Measurements from ENCODE around the gene MT4.
"Not testable (repeated sequence)": the region's sequence is repeated elsewhere in the genome, so short reads cannot be mapped to it uniquely, and the experiment has no call there.

MT4 gene

DNA sequence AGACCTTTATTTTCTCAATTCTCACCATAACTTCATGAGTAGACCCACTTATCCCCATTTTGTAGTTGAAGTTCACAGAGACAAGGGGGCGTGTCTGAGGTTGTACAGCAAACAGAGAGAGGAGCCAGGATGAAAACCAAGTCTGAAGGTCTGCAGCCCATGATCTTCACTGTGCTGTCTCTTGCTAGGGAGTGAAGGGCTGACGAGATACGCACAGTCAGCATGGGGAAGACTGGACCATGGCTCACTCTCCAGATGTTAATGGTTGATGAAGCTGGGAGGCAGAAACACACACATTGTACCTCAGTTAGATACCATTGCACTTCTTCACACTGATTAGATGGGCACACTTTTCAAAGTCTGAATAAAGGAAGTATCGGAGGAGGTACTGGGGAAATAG, 5.8 kb upstream of the MT4 start:
- no peak for DNase-seq

GRCh38 chr16:56560447-56560846, 4.4 kb upstream of the MT4 start:
- DNase-seq, result no peak

- DNase-seq, result no peak
These were observed 3.7 kb upstream of the MT4 start for GRCh38 chr16:56561126-56561525.

GRCh38 chr16:56569971-56570370, 5.1 kb downstream of the MT4 start:
- DNase-seq, result no peak

DNA sequence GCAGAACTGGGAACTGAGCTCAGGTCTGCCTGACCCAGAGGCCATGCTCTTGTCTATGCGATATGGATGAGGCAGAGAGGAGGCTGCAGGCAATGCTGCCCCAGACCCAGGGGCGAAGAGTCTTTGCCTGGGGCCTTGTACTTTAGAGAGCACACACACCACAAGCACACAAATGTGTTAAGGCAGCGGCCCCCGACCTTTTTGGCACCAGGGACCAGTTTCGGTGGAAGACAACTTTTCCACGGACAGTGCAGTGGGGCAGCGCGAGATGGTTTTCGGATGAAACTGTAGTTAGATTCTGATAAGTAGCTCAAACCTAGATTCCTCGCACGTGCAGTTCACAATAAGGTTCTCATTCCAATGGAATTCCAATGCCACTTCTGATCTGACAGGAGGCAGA, 6.7 kb downstream of the MT4 start:
- DNase-seq, result no peak

DNA sequence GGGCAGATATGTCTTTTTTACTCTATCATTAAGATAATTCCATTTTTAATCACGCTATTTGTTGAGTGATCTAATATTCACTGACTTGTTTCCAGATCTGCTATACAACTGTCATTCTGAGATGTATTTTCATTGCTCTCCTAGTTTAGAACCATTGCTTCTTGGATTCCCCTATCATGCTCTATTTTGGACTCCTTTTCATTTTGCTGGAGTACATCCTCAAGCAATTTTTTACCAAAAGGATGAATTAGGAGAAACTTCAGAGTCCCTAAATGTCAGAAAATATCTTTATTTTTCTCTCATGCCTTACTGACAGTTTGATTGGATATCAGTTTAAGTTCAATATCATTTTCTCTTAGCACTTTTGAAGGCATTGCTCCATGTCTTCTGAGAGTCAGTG, 9.8 kb downstream of the MT4 start:
- no peak for DNase-seq

DNA sequence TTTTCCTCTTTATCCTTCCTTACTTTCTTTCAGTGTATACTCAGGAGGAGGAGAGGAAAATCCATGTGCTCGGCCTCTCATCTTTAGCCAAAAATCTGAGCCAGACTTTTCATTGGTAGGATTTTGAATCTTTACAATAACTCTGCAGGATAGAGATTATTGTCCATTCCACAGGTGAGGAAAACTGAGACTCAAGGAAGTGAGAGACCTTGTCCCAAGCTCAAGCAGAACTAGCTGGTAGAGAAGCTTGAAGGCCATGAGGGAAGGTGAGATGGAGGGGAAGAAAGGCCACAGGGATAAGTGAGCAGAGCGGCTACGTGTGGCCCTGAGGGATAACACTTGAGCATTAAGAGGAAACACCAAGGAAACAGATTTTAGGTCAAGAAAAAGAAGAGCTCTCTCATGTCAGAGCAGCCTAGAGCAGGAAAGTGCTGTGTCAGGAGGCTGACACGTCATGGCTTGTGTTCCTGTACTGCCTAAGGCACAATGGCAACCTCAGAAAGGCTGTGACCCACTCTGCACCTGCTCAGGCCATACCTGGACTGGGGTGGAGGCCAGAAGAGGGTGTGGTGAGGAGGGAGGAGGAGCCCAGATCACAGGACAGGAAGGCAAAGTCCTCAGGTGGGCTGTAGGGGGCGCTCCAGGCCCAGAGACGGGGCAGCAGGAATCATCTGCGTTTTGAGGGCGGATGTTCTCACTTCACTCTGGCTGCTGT, 11.9 kb downstream of the MT4 start:
- no peak for DNase-seq

- no peak for DNase-seq
These were observed 12.4 kb downstream of the MT4 start for GRCh38 chr16:56577300-56577625.

- no peak for DNase-seq
These were observed 15.6 kb downstream of the MT4 start for GRCh38 chr16:56580391-56581048.

GRCh38 chr16:56582911-56583310, 18.0 kb downstream of the MT4 start:
- not testable (repeated sequence) for DNase-seq

DNA sequence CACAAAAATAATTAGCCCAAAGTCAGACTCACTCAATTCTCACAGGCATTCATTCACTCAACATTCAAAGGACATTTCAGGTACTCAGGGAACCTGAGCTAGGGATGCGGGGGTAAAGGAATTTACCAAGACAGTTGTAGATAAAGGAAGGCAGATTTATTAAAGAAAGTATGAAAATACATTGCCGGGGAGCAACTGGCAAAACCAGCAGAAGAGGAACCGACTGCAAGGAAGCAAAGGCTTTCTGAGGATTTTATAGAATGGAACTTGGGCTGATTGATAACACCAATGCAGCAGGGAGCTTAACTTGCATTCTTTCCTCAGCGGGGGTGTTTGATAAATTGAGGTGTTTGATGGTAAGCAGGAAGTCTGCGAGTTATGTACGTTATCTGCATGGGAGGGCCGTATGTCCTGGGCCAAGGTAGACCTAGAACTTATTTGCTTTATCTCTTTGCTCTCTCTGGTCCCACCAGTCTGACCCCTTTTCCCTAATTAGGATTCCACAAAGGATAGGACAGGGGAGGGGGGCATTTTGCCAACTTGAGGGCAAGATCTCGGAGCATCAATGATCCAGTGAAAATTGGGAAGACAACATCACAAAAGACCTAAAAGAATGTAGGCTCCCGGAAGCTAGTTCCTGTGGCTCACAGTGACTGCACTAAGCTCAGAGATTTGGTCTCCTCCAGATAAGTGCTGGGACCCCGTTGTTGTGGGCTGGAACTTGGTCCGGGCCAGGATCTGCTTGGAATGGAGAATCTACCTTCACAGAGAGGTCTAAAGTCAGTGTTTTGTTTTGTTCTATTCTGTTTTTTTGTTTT, 18.7 kb downstream of the MT4 start:
- no peak for DNase-seq

- no peak for DNase-seq
These were observed 19.4 kb downstream of the MT4 start for GRCh38 chr16:56584276-56584675.

- DNase-seq, result no peak
These were observed 23.9 kb downstream of the MT4 start for GRCh38 chr16:56588781-56589140.

DNA sequence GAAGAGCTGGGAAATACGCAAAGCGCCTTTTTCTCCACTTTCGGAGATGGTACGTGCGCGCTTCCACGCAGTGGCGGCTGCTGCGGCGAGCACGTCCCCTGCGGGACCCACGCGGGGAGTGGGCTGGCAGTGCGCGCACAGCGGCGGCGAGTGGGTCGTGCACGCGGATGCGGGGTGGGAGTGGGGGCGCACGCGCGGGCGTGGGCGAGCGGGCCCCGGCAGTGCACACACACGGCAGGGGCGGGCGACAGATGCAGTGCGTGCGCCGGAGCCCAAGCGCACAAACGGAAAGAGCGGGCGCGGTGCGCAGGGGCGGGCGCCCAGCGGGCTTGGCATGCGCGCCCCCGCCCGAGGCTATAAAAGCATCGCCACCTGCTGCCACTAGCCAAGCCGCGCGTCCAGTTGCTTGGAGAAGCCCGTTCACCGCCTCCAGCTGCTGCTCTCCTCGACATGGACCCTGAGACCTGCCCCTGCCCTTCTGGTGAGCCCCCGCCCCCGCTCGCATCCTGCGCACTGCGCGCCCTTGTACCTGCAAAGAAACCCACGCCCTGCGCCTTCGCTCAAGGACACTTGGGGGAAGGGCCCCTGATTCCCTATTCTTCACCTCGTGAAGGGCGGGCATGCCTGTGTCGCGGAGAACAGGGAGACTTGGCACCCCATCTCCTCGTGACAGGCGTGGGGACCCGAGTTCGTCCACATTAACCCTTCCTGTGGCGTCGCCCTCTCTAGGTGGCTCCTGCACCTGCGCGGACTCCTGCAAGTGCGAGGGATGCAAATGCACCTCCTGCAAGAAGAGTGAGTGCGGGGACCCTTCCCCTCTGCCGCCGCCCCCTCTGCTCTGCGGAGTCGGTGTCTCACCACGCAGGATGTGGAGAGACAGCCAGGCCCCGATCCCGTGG, 24.5 kb downstream of the MT4 start, which contains the start of gene MT3:
TSS of gene MT3 (plus strand) at position 388 of the 899 bp plus-strand sequence. CDS start at position 451, 63 bp downstream.
- DNase-seq, result no peak

DNA sequence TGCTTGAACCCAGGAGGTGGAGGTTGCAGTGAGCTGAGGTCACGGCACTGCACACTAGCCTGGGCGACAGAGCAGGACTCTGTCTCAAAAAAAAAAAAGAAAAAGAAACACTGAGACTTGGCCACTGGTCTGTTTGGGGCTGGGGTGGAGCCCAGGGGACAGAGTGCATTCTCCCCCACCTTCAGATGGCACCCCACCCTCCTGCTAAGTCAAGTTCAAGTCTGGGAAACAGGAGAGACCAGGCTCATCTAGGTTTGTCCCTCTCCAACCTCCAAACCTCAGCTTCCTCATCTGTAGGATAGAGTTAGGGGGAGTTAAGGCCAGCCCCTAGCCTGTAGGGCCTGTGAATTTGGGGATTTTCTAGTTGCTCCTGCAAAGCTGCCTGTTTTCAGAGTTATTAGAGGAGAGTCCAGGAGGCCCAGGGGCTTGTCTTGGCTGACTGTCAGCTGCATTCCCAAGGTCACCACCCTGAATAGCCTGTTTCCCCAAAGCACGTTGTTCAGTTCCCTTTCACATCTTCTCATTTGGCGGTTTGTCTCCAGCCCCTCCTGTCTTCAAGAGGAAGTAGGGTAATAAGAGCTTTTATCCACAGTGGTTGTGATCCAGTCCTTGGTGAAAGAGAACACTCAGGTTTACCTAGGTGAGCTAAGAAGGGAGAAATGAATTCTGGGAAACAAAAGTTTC, 26.6 kb downstream of the MT4 start:
- DNase-seq, result no peak

DNA sequence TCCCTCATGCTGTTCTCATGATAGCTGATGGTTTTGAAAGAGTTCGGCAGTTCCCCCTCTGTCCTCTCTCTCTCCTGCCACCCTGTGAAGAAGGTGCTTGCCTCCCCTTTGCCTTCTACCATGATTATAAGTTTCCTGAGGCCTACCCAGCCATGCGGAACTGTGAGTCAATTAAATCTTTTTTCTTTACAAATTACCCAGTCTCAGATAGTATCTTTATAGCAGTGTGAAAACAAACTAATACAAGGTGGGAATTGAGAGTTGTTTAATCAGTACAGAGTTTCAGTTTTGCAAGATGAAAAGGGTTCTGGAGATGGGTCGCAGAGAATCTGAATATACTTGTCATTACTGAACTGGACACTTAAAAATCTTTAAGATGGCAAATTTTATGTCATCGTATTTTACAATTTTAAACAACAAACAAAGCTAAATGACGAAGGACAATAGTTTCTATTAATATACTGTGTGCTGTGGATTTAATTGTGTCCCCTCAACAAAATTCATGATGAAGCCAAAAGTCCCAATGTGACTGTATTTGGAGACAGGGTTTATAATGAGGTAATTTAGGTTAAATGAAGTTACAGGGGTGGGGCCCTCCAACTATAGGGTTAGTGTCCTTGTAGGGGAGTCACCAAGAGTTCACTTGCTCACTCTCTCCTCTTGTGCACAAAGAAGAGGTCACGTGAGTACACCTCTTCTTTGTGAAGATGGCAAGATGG, 28.9 kb downstream of the MT4 start:
- no peak for DNase-seq

GRCh38 chr16:56594292-56594619, 29.4 kb downstream of the MT4 start:
- DNase-seq, result no peak

DNA sequence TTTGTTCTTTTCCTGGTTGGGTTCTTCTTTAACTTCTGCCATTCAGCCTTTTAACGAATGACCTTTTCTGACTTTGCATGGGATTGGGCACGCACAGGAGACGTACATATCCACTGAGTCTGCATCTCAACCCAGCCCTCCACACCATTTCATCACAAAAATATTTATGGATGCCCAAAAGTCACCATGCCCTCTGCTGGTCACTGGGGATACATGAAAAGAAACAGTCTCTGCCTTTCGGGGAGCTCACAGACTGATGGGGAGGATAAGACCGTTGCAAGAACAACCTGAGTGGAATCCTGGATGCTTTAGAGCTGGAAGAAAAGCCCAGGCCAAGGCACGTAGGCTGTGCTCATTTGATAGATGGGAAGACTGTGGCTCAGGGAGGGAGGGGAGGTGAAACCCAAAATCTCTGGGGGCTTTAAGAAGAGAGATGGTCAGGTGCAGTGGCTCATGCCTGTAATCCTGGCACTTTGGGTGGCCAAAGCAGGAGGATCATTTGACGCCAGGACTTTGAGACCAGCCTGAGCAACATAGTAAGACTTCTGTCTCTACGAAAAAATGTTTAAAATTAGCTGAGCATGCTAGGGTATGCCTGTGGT, 35.6 kb downstream of the MT4 start:
- no peak for DNase-seq

DNA sequence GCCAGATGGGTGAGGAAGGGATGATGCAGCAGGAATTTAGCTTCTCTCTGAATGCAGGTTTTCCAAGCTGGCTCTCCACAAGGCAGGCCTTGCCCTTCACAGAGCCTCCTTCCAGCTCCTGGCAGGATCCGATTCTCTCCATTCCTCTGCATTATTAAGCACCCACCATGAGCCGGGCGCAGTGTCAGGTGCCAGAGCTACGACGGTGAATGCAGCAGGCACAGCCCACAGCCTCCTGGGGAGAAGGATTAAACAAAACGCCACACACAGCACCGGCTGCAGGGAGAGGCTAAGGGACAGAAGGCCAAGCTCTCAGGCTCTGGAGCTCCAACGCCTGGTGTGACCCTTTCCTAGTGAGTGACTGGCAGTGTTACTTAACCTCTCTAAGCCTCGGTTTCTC, 36.5 kb downstream of the MT4 start:
- no peak for DNase-seq

- DNase-seq, result no peak
These were observed 38.7 kb downstream of the MT4 start for GRCh38 chr16:56603589-56603988.

GRCh38 chr16:56604966-56605365, 40.1 kb downstream of the MT4 start:
- no peak for DNase-seq

All from NCI-H1048 (cell line).